GOT3 (cell line): Measurements from ENCODE around the gene CLMN.

Experiments used
- DNase-seq: peaks from one replicate; lab custom pipeline; 2025; ENCODE audit warnings: mixed read lengths; lab: John Stamatoyannopoulos, UW

The CLMN gene

GRCh38 chr14:95303552-95303951 is 16.2 kb downstream of the CLMN start:
- no peak for DNase-seq

- no peak for DNase-seq
Measured at GRCh38 chr14:95302667-95303506, 16.8 kb downstream of the CLMN start.

- DNase-seq = no peak
Measured at GRCh38 chr14:95301527-95302187, 18.1 kb downstream of the CLMN start.

- no peak for DNase-seq
Measured at GRCh38 chr14:95300697-95301526, 18.8 kb downstream of the CLMN start.

- no peak for DNase-seq
Measured at GRCh38 chr14:95300002-95300696, 19.6 kb downstream of the CLMN start.

- DNase-seq = no peak
Measured at GRCh38 chr14:95299271-95299670, 20.4 kb downstream of the CLMN start.

GRCh38 chr14:95297832-95298231 is 21.9 kb downstream of the CLMN start:
- DNase-seq = no peak

GRCh38 chr14:95296966-95297365 is 22.7 kb downstream of the CLMN start:
- no peak for DNase-seq

GRCh38 chr14:95295600-95296376 is 23.9 kb downstream of the CLMN start:
- no peak for DNase-seq

GRCh38 chr14:95294834-95295599 is 24.7 kb downstream of the CLMN start:
- no peak for DNase-seq

GRCh38 chr14:95294320-95294719 is 25.4 kb downstream of the CLMN start:
- DNase-seq = no peak

GRCh38 chr14:95293449-95293848 is 26.3 kb downstream of the CLMN start:
- DNase-seq = no peak

- DNase-seq = no peak
Measured at GRCh38 chr14:95292660-95293425, 26.9 kb downstream of the CLMN start.

- DNase-seq = no peak
Measured at GRCh38 chr14:95291859-95292542, 27.7 kb downstream of the CLMN start.

- DNase-seq = no peak
Measured at GRCh38 chr14:95290871-95291431, 28.8 kb downstream of the CLMN start.

GRCh38 chr14:95290021-95290420 is 29.7 kb downstream of the CLMN start:
- DNase-seq = no peak

- DNase-seq = no peak
Measured at GRCh38 chr14:95289323-95290010, 30.2 kb downstream of the CLMN start.
